Superior temporal gyrus (tissue), 1 donor: ENCODE measurements around the gene MAST4.

Source experiments
- DNase-seq: peaks from one replicate; pipeline ENCODE4 v3.0.0-alpha.2; 2016; ENCODE audit errors: extremely low spot score

MAST4 gene

GRCh38 chr5:66595756-66596635, at the start of gene MAST4:
TSS of gene MAST4 (plus strand) at chr5:66596393. CDS start at chr5:66596656, 263 bp downstream.
- DNase-seq: peak; percentile 72

- no peak for DNase-seq
Measured at GRCh38 chr5:66546541-66546940, 49.7 kb upstream of the MAST4 start.

DNA sequence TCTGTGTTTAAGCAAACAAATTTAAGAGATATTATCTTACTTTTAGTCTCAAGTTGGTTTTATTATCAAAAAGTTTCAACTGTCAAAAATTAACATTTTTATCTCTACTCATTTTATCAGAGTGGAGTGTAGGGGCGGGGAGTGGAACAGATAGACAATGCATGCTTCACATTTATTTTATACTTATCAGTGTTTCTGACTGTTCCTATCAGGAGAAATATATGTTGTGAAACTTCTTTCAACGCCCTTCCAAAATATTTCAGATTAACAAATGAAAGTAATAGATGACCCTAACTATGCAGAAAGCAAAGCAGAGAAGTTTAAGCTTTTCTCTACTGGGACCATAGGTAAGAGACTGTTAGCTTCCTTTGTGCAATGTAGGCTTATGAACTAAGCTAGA, 44.9 kb upstream of the MAST4 start:
- DNase-seq: no peak

DNA sequence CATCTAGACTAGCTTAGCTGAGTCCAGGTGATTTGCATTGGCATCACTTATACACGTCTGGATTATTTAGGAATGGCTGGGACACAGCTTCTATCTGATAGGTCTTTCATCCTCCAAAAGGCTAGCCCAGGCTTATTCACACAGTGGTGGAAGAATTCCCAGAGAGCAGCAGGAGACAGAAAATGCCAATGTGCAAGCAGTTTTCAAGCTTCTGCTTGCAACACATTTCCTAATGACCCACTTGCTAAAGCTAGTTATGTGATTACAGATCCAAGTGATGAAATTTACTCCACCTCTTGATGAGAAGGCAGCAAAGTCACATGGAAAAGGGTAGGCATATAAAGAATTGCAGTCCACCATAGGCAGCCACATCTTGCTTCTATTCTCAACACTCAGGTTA, 44.2 kb upstream of the MAST4 start:
- no peak for DNase-seq

DNA sequence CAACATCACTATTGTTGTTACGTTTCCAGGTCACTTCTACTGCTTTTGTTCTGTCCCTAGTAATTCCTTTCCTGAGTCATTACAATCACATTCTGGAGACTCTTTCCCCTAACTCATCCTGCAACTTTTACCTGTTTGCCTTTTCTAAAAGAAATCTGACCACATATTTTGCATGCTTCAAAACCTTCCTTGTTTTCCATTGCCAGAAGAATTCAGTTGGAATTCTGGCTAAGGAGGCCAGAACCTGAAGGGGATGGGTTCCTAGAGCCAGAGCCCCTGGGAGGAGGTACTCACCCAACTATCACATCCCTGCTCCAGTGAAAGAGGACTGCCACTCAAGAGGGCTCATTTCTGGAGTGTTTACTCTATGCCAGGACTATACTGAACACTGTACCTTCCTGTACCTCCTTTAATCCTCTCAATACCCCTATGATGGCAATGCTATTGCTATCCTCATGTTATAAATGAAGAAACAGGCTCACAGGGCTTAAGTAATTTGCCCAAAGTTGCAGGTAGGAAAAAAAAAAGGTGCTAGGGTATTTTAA, 42.8 kb upstream of the MAST4 start:
- no peak for DNase-seq

- no peak for DNase-seq
Measured at GRCh38 chr5:66553916-66554575, 42.1 kb upstream of the MAST4 start.

- DNase-seq: no peak
Measured at GRCh38 chr5:66554884-66555283, 41.3 kb upstream of the MAST4 start.

- DNase-seq: no peak
Measured at GRCh38 chr5:66558560-66558959, 37.6 kb upstream of the MAST4 start.

- no peak for DNase-seq
Measured at GRCh38 chr5:66560371-66560770, 35.8 kb upstream of the MAST4 start.

GRCh38 chr5:66561256-66561990, 34.8 kb upstream of the MAST4 start:
- DNase-seq: no peak

DNA sequence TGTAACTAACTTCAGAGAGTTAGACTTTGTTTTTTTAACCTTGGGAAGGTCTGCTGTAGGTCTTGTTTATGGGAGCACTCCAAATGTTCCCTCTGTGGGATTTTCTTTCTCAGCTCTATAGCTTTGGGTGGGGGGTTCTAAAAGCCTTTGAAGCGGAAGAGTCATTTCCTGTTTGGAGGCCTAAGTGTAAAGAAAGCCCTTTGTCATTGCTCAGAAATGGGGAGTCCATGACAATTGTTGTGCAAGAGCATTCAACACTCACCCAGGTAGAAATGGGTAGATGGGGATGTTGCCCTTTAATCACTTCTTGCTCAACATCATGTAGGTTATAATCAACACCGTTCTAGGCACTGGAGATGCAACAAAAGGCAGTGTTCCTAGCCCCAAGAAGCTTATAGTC, 30.3 kb upstream of the MAST4 start:
- DNase-seq: no peak

- no peak for DNase-seq
Measured at GRCh38 chr5:66567474-66567873, 28.7 kb upstream of the MAST4 start.

- no peak for DNase-seq
Measured at GRCh38 chr5:66570201-66570600, 26.0 kb upstream of the MAST4 start.

DNA sequence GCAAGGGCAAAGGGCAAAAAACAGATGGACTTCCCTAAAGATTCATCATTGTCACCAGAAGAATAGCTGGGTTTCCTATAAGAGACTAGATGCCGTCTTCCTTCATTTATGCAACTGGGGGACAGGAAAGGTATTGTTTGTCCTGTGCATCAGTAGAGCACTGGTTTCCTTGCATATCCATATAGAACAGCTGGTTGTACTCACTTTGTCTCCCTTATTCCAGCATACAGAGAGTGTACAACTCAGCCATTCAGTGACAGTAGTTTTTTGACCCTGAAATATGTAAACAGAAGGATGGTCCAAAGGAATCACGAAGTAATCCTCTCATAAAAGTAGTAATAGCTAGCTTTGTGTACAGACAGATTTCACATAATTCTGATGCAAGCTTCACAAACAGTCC, 22.5 kb upstream of the MAST4 start:
- DNase-seq: no peak

DNA sequence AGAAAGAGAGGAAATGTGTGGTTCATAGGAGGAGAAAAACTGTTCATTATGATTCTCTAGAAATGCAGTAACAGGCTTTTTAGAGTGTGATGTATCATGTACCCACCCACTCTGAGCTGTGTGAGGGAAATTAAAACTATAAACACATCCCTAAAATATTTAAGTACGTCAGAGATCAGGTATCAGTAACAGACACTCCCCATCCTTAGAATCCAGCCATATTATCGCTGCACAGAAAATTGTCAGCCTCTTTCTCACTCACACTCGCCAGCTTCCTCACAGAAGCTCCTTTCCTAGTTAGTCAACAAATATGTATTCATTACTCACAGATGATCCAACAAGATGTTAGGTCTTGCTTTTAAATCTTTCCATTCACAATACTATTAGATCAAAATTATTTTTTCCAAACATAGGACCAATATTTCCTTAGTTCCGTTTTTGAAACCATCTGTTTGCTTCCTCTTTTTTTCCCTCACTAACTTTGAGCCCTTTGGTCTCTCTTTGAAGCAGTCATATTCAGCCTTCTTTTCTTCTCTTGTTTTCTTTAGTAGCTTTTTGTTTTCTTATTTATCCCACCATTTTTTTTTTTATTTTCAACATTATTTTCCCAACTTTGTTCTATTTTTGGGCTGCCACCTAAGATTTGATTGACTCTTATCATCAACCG, 13.6 kb upstream of the MAST4 start:
- no peak for DNase-seq

GRCh38 chr5:66585291-66585690, 10.9 kb upstream of the MAST4 start:
- no peak for DNase-seq

DNA sequence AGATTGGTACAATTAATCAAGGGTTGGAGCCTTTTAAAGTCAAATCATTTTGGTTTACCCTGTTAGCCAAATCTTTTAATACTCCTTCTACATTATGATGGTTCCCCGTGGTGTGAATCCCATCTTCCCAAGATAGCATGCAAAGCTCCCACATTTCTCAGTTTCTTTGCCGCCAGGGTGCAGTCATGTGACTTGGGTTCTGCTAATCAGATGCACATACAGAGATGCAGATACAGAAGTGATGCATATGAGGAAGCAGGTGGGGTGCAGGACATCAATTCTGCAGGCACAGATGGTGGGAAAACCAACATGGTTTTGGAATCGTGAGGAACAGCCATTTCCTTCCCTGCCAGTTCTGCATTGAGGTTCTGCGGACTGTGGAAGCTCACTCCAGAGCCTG, 8.4 kb upstream of the MAST4 start:
- DNase-seq: no peak

DNA sequence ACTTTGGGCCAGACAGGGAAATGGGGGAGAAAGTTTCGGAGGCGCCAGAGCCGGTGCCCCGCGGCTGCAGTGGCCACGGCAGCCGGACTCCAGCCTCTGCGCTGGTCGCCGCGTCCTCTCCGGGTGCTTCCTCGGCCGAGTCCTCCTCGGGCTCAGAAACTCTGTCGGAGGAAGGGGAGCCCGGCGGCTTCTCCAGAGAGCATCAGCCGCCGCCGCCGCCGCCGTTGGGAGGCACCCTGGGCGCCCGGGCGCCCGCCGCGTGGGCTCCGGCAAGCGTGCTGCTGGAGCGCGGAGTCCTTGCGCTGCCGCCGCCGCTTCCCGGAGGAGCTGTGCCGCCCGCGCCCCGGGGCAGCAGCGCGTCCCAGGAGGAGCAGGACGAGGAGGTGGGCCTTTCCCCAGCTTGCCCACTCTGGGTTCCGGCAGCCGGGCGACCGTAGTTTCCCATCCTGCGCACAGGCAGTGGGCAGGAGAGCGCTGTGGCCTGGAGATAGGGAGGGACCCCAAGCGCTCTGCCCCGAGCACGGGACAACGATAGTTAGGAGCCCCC, 516 bp downstream of the MAST4 start:
- DNase-seq: no peak

DNA sequence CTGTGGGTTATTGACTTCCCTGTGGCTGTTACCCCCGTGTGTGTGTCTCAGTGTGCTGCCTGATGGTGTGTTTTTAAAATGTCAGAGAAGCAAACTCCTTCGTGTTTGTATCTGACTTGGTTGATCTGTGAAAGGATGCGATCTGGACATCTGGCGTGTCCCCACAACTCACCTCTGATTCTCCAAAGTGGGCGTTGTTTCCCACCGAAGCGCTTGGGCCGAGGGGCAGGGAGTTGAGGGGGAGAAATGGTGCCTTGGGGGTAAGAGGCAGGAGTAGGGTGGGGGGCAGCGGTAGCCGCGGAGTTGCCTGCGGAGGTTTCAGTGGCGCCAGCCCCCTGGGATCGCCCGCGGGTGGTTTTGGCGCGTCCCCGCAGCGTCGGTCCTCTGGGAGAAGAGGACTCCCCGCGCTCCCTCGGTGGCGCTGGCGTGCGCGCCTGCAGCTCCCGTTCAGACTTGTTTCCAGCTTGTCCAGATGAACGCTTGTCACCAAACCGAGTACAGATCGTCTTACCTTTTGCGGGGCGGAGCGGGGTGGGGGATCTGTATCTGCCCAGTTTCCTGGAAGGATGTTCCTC, 1.1 kb downstream of the MAST4 start:
- DNase-seq: no peak

DNA sequence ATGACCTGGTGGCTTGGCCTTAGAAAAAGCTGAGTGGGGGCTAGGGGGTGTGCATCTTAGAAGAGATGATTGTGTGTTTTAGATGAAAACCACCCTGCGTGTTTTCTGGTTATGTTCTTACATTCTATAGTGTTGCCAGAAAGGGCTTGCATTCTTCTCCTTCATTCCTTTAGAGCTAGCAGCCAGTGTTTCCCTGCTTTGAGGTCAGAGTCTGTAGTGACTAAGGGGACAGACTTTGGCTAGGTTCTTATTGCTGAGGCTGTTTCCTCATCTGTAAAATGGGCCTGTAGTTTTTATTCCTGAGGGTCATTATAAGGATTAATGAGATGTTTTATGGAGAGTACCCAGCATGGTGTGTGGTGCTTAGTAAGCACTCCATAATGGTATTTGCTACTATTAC, 6.4 kb downstream of the MAST4 start:
- DNase-seq: no peak

GRCh38 chr5:66603164-66603563, 7.0 kb downstream of the MAST4 start:
- DNase-seq: no peak
